ENCODE measurements around the gene NSUN5. TPM values are rescaled to one million over a fixed set of nuclear protein-coding genes. Genes with fewer than 3 reads are reported as not detected.

The NSUN5 gene
- total RNA-seq, 1 experiment from 2014 or later = 66.8 TPM

GRCh38 chr7:73345538-73345937, 36.9 kb upstream of the NSUN5 start:
- Histone ChIP-seq H3K36me3 (ENCODE audit: control insufficient read depth, insufficient read depth, low read length) (no peaks in the 10 kb centered on the region), H3K4me3 (ENCODE audit: low read depth in 2 of 2, low read length in 2 of 2) (no peak overlapping the region), H3K4me1 (ENCODE audit: control insufficient read depth, insufficient read depth, low read length) (no peaks in the 10 kb centered on the region), H3K27ac (ENCODE audit: low read length) (no peak overlapping the region), H3K9me3 (ENCODE audit: control insufficient read depth, insufficient read depth, low read depth, low read length) (no peaks in the 10 kb centered on the region), H3K27me3 (ENCODE audit: control insufficient read depth, insufficient read depth, low read length) (no peaks in the 10 kb centered on the region)
- intact Hi-C loops (cut with micrococcal nuclease; ENCODE audit: unreplicated experiment) (no loop called here), in situ Hi-C loops (cut with HindIII; ENCODE audit: low pct_unique_long_range_greater_than_20kb, low sequenced_read_pairs) (no loop called here)
- DNase-seq (ENCODE audit: low read depth, low spot score) = no peak
- POLR2A ChIA-PET = no interaction called here
- no TSS peak for BruUV-seq (replicated peaks)
- TF ChIP-seq POLR2AphosphoS5 (IDR thresholded peaks at IDR 0.05; ENCODE audit: low read depth, low read length) (no peak), REST (IDR thresholded peaks at IDR 0.05; ENCODE audit: insufficient read depth in 1 of 2, low read depth in 2 of 2, low read length in 1 of 2) (no peak), TCF7L2 (IDR thresholded peaks at IDR 0.05; ENCODE audit: low read depth, low read length) (no peak), CTCF (IDR thresholded peaks at IDR 0.05) (no peak), SIN3A (IDR thresholded peaks at IDR 0.05; ENCODE audit: borderline replicate concordance, insufficient read depth, low read depth, low read length) (no peak)
- no peak for ATAC-seq
- CTCF ChIA-PET = no interaction called here

- DNase-seq (ENCODE audit: low read depth, low spot score) (no peak), ATAC-seq (no peak)
- Histone ChIP-seq H3K27me3 (ENCODE audit: control insufficient read depth, insufficient read depth, low read length) (no peaks in the 10 kb centered on the region), H3K9me3 (ENCODE audit: control insufficient read depth, insufficient read depth, low read depth, low read length) (no peaks in the 10 kb centered on the region), H3K27ac (ENCODE audit: low read length) (no peak overlapping the region), H3K36me3 (ENCODE audit: control insufficient read depth, insufficient read depth, low read length) (no peaks in the 10 kb centered on the region), H3K4me1 (ENCODE audit: control insufficient read depth, insufficient read depth, low read length) (no peaks in the 10 kb centered on the region), H3K4me3 (ENCODE audit: low read depth in 2 of 2, low read length in 2 of 2) (no peak overlapping the region)
- in situ Hi-C loops (cut with HindIII; ENCODE audit: low pct_unique_long_range_greater_than_20kb, low sequenced_read_pairs) (no loop called here), intact Hi-C loops (cut with micrococcal nuclease; ENCODE audit: unreplicated experiment) (loop anchor here (5.0 kb wide), 1 partner anchor 108 kb away; no protein-coding TSS in a partner anchor)
- BruUV-seq (replicated peaks) = no TSS peak
- CTCF ChIA-PET = no interaction called here
- TF ChIP-seq TCF7L2 (IDR thresholded peaks at IDR 0.05; ENCODE audit: low read depth, low read length) (no peak), CTCF (IDR thresholded peaks at IDR 0.05) (no peak), REST (IDR thresholded peaks at IDR 0.05; ENCODE audit: insufficient read depth in 1 of 2, low read depth in 2 of 2, low read length in 1 of 2) (no peak), POLR2AphosphoS5 (IDR thresholded peaks at IDR 0.05; ENCODE audit: low read depth, low read length) (no peak), SIN3A (IDR thresholded peaks at IDR 0.05; ENCODE audit: borderline replicate concordance, insufficient read depth, low read depth, low read length) (no peak)
- POLR2A ChIA-PET = interaction anchor here (0.7 kb wide), 1 partner anchor 105 kb away, joined by 5 read pairs; no protein-coding TSS in a partner anchor
These were observed 35.2 kb upstream of the NSUN5 start for GRCh38 chr7:73343671-73344380.
